ENCODE measurements around the gene SRSF7.

SRSF7 gene

GRCh38 chr2:38697116-38697840, 53.9 kb downstream of the SRSF7 start:
- no peak for DNase-seq (ENCODE audit: insufficient read length, low spot score)
- no peak for TF ChIP-seq POLR2A (IDR thresholded peaks at IDR 0.05; ENCODE audit: low read depth, low read length)
- no peak for FAIRE-seq

All from H54 (cell line).